Caco-2 (cell line): ENCODE measurements around the gene GSTM5. TPM values are rescaled to one million over a fixed set of nuclear protein-coding genes. Genes with fewer than 3 reads are reported as not detected.
"Not testable (repeated sequence)": the region's sequence is repeated elsewhere in the genome, so short reads cannot be mapped to it uniquely, and the experiment has no call there.

ENCODE experiments used
- BruUV-seq: library from RNA; stranded (reverse); fragments of 400-500 nt; replicated peaks from 2 replicates; lab custom pipeline; 2021; lab: Mats Ljungman, UMichigan
- CTCF ChIA-PET: fragments of 300-600 bp; sonication (Branson Sonifier 250); formaldehyde crosslinking; loops from one replicate; lab custom pipeline; 2022; ENCODE audit warnings: antibody characterized with exemption; lab: Charles Lee
- POLR2A ChIA-PET: fragments of 300-600 bp; sonication (Branson Sonifier 250); formaldehyde crosslinking; loops from one replicate; lab custom pipeline; 2022; ENCODE audit warnings: antibody characterized with exemption; lab: Charles Lee
- DNase-seq, 2 experiments: peaks; one replicate each; pipeline versions ENCODE4 v3.0.0 to v3.0.0-alpha.2; 2020 to 2022
- H3K27me3 ChIP-seq: replicated peaks from 2 replicates; pipeline ENCODE4 v1.6.0; 2011; ENCODE audit warnings: low read length; ENCODE audit not compliant: control insufficient read depth, insufficient read depth
- H3K36me3 ChIP-seq: 2 replicates; pipeline ENCODE4 v1.5.1; 2011; ENCODE audit warnings: low read length; ENCODE audit not compliant: control insufficient read depth, insufficient read depth
- H3K4me1 ChIP-seq: fragments of 250-450 bp; sonication (Bioruptor Pico); 2 replicates; pipeline ENCODE4 v1.5.1; 2020; ENCODE audit warnings: mild to moderate bottlenecking
- H3K4me3 ChIP-seq: 2 replicates; pipeline ENCODE4 v1.5.1; 2011; ENCODE audit warnings: low read depth, mild to moderate bottlenecking, control low read depth, low read length
- H3K9me3 ChIP-seq: fragments of 250-450 bp; sonication (Bioruptor Pico); 2 replicates; pipeline ENCODE4 v1.5.1; 2020; ENCODE audit warnings: mild to moderate bottlenecking, moderate library complexity
- H3K27ac Mint-ChIP-seq: one replicate; pipeline ENCODE4 v1.8.0; 2022; ENCODE audit warnings: mixed read lengths; ENCODE audit not compliant: unreplicated experiment
- H3K27me3 Mint-ChIP-seq: one replicate; pipeline ENCODE4 v1.8.0; 2022; ENCODE audit warnings: mixed read lengths; ENCODE audit not compliant: insufficient read depth, unreplicated experiment
- H3K36me3 Mint-ChIP-seq: one replicate; pipeline ENCODE4 v1.8.0; 2022; ENCODE audit warnings: mild to moderate bottlenecking, mixed read lengths; ENCODE audit not compliant: insufficient read depth, unreplicated experiment
- H3K4me1 Mint-ChIP-seq: one replicate; pipeline ENCODE4 v1.8.0; 2022; ENCODE audit warnings: low read depth, mixed read lengths; ENCODE audit not compliant: unreplicated experiment
- H3K4me3 Mint-ChIP-seq: one replicate; pipeline ENCODE4 v1.8.0; 2022; ENCODE audit warnings: mild to moderate bottlenecking, moderate library complexity, mixed read lengths; ENCODE audit not compliant: unreplicated experiment
- H3K9me3 Mint-ChIP-seq: one replicate; pipeline ENCODE4 v1.8.0; 2022; ENCODE audit warnings: mixed read lengths; ENCODE audit not compliant: unreplicated experiment
- CTCF ChIP-seq, 2 experiments: fragments of 200-600 bp in 1 of 2; IDR thresholded peaks; 1 replicate in 1 of 2; 2 replicates in 1 of 2; pipeline versions ENCODE4 v1.5.1 to v1.8.0; 2011 to 2022; ENCODE audit warnings: antibody characterized with exemption in 1 of 2, control low read depth in 1 of 2, inconsistent platforms in 1 of 2, low read depth in 1 of 2, low read length in 1 of 2, mild to moderate bottlenecking in 1 of 2, moderate library complexity in 1 of 2; ENCODE audit not compliant: insufficient read depth in 1 of 2, severe bottlenecking in 1 of 2, unreplicated experiment in 1 of 2
- intact Hi-C: fragments of 100-400 bp; cut with micrococcal nuclease; formaldehyde crosslinking; loops from one replicate; pipeline ENCODE4 v1.10.0; 2022; ENCODE audit not compliant: unreplicated experiment
- total RNA-seq: library from RNA; stranded (reverse); gene quantifications from 2 replicates; pipeline ENCODE4 v1.2.3, GENCODE V29; 2022

The GSTM5 gene
- total RNA-seq, 1 experiment from 2014 or later: 6.0 TPM

- Mint-ChIP-seq H3K27ac (no peak overlapping the region), H3K4me1 (no peaks in the 10 kb centered on the region), H3K9me3 (no peaks in the 10 kb centered on the region), H3K27me3 (no peaks in the 10 kb centered on the region), H3K4me3 (no peak overlapping the region), H3K36me3 (peaks cover 23% of the 10 kb centered on the region)
- ChIA-PET POLR2A (no interaction called here), CTCF (no interaction called here)
- Histone ChIP-seq H3K36me3 (peaks cover 2% of the 10 kb centered on the region; the same call in 1 of the 2 replicates), H3K27me3 (no peaks in the 10 kb centered on the region), H3K4me1 (no peaks in the 10 kb centered on the region), H3K4me3 (no peak overlapping the region), H3K9me3 (no peaks in the 10 kb centered on the region)
- TF ChIP-seq CTCF (IDR thresholded peaks at IDR 0.05; ENCODE audit: insufficient read depth in 1 of 2, low read depth in 1 of 2, low read length in 1 of 2, severe bottlenecking in 1 of 2, unreplicated experiment in 1 of 2): no peak
- DNase-seq: no peak
- BruUV-seq: no TSS peak
- intact Hi-C loops: no loop called here
These were observed 39.6 kb downstream of the GSTM5 start for GRCh38 chr1:109751531-109752260.

GRCh38 chr1:109754738-109755137, 42.7 kb downstream of the GSTM5 start:
- BruUV-seq: no TSS peak
- ChIA-PET CTCF (no interaction called here), POLR2A (no interaction called here)
- no peaks in the 10 kb centered on the region for H3K27me3 Mint-ChIP-seq
- no peak overlapping the region for H3K27ac Mint-ChIP-seq
- no peaks in the 10 kb centered on the region for H3K9me3 Mint-ChIP-seq
- Histone ChIP-seq H3K9me3 (no peaks in the 10 kb centered on the region), H3K27me3 (no peaks in the 10 kb centered on the region), H3K36me3 (peaks cover 3% of the 10 kb centered on the region), H3K4me1 (no peaks in the 10 kb centered on the region), H3K4me3 (no peak overlapping the region)
- H3K36me3 Mint-ChIP-seq: peaks cover 19% of the 10 kb centered on the region
- TF ChIP-seq CTCF (IDR thresholded peaks at IDR 0.05; ENCODE audit: insufficient read depth in 1 of 2, low read depth in 1 of 2, low read length in 1 of 2, severe bottlenecking in 1 of 2, unreplicated experiment in 1 of 2): no peak
- intact Hi-C loops: no loop called here
- H3K4me1 Mint-ChIP-seq: no peaks in the 10 kb centered on the region
- no peak for DNase-seq
- no peak overlapping the region for H3K4me3 Mint-ChIP-seq

GRCh38 chr1:109756325-109756724, 44.3 kb downstream of the GSTM5 start:
- H3K9me3 ChIP-seq, POLR2A ChIA-PET, H3K4me3 Mint-ChIP-seq, H3K27me3 Mint-ChIP-seq, DNase-seq, CTCF ChIA-PET, H3K9me3 Mint-ChIP-seq, intact Hi-C loops, H3K4me3 ChIP-seq, BruUV-seq, H3K27me3 ChIP-seq, H3K4me1 ChIP-seq, H3K27ac Mint-ChIP-seq, H3K36me3 ChIP-seq: not testable (repeated sequence)
- peaks cover 11% of the 10 kb centered on the region for H3K36me3 Mint-ChIP-seq
- peaks cover 12% of the 10 kb centered on the region for H3K4me1 Mint-ChIP-seq
